Adrenal gland (tissue), 12 donors: ENCODE results near the gene ITGB3. TPM values are rescaled to one million over a fixed set of nuclear protein-coding genes. Genes with fewer than 3 reads are reported as not detected.

Source experiments
- DNase-seq, 7 donors: peaks; one replicate each; pipeline ENCODE4 v3.0.0-alpha.2; 2019 to 2020
- H3K27ac ChIP-seq, 5 donors: fragments of 200-600 bp; sonication (generic) in 4 of 5; 1 replicate in 3 of 5; 2 replicates in 2 of 5; pipeline versions ENCODE4 v1.5.1 to v1.8.0; 2016 to 2020; ENCODE audit warnings: mild to moderate bottlenecking in 1 of 5
- H3K27me3 ChIP-seq: fragments of 200-600 bp; 2 replicates; pipeline ENCODE4 v1.8.0; 2021
- H3K36me3 ChIP-seq, 2 donors: fragments of 200-600 bp; replicated peaks in 1 of 2; 1 replicate in 1 of 2; 2 replicates in 1 of 2; pipeline versions ENCODE4 v1.5.1 to v1.8.0; 2018 to 2022
- H3K4me1 ChIP-seq, 2 donors: fragments of 200-600 bp; replicated peaks in 1 of 2; 1 replicate in 1 of 2; 2 replicates in 1 of 2; pipeline versions ENCODE4 v1.5.1 to v1.8.0; 2018 to 2021
- H3K4me3 ChIP-seq, 4 donors: fragments of 200-600 bp; sonication (generic) in 3 of 4; one replicate each; pipeline ENCODE4 v1.5.1; 2016 to 2018
- H3K9me3 ChIP-seq, 3 donors: fragments of 200-600 bp; sonication (generic) in 1 of 3; replicated peaks in 1 of 3; 1 replicate in 2 of 3; 2 replicates in 1 of 3; pipeline versions ENCODE4 v1.5.1 to v1.8.0; 2016 to 2021
- CTCF ChIP-seq, 6 experiments: fragments of 450-650 bp in 4 of 6; fragments of 200-600 bp in 2 of 6; sonication (generic) in 1 of 6; IDR thresholded peaks; 1 replicate in 5 of 6; 2 replicates in 1 of 6; pipeline versions ENCODE4 v1.5.1 to v1.8.0; 2016 to 2021; ENCODE audit warnings: antibody characterized with exemption in 6 of 6, mild to moderate bottlenecking in 2 of 6, moderate library complexity in 1 of 6
- POLR2A ChIP-seq, 2 donors: fragments of 450-650 bp; IDR thresholded peaks; one replicate each; pipeline ENCODE4 v1.6.1; 2017; ENCODE audit warnings: antibody characterized with exemption in 2 of 2, mild to moderate bottlenecking in 2 of 2, moderate library complexity in 1 of 2
- WGBS, 4 donors: extraction: QIAGEN DNeasy Blood & Tissue Kit in 2 of 4; methylation state at CpG; one replicate each; pipeline versions ENCODE4 v1.1.5 to v1.1.7; 2013 to 2017; 5-methylcytosine and 5-hydroxymethylcytosine counted together
- intact Hi-C, 2 donors: fragments of 100-400 bp; cut with DNase I; formaldehyde crosslinking; loops; one replicate each; pipeline versions ENCODE4 v1.14.1 to v1.15.0; 2022 to 2023
- polyA plus RNA-seq, 3 donors: library from polyadenylated mRNA; stranded (reverse); fragments of 200-250 nt in 2 of 3; fragments of 350-450 nt in 1 of 3; fragmentation: Illumina TruSeq in 1 of 3; extraction: RNeasy Lipid Tissue Mini Kit (QIAGEN cat#74804) in 1 of 3; gene quantifications; one replicate each; pipeline ENCODE4 v1.2.3, GENCODE V29; 2013 to 2014
- total RNA-seq, 9 donors: library from RNA; depleted of rRNA in 4 of 9; stranded (reverse); fragments of >200 nt in 4 of 9; fragments of 120-200 nt in 1 of 9; fragmentation: NEBNext Ultra II Directional in 1 of 9; extraction: Animal tissue kit (Norgen Biotek cat#: 25700) in 1 of 9; gene quantifications; one replicate each; pipeline versions ENCODE4 v1.1.0 to v1.2.4, GENCODE V29; 2013 to 2023
- donor health status: healthy with polysubstance abuse.
- donor health status: Bipolar disorder and iron deficiency.
- donor health status: DM: yes; HTN: yes; CAD: no.
- donor health status: DM: no; HTN: no; CAD: no.
- donor health status: DM: no; HTN: no; CAD: no.
- donor health status: DM: yes; HTN: yes; CAD: no.

The ITGB3 gene
- total and polyA plus RNA-seq, 12 donors: 0.12 to 3.7 (median 1.5) TPM

GRCh38 chr17:47237841-47238240 is 15.8 kb upstream of the ITGB3 start:
- Histone ChIP-seq H3K4me3 (no peak overlapping the region), H3K36me3 (no peaks in the 10 kb centered on the region), H3K4me1 (peaks cover 8 to 19% of the 10 kb centered on the region in 2 donors), H3K9me3 (no peaks in the 10 kb centered on the region), H3K27ac (no peak overlapping the region), H3K27me3 (no peaks in the 10 kb centered on the region)
- TF ChIP-seq CTCF (IDR thresholded peaks at IDR 0.05) (no peak), POLR2A (IDR thresholded peaks at IDR 0.05) (no peak)
- DNase-seq: no peak
- 95 to 100% (median 97%) methylated on average over 1 to 7 of the region's 7 CpGs for WGBS, 4 donors
- intact Hi-C loops: loop anchor here in 1 of 2 donors (10.0 kb wide), 1 partner anchor 63 kb away; no protein-coding TSS in a partner anchor

- Histone ChIP-seq H3K9me3 (no peaks in the 10 kb centered on the region), H3K27me3 (no peaks in the 10 kb centered on the region), H3K4me1 (peaks cover 8 to 19% of the 10 kb centered on the region in 2 donors), H3K4me3 (no peak overlapping the region), H3K27ac (no peak overlapping the region), H3K36me3 (no peaks in the 10 kb centered on the region)
- TF ChIP-seq POLR2A (IDR thresholded peaks at IDR 0.05): no peak
- TF ChIP-seq CTCF (IDR thresholded peaks at IDR 0.05): no peak
- DNase-seq: no peak
- WGBS, 4 donors: 89 to 98% (median 92%) methylated on average over 5 to 29 of the region's 29 CpGs
- intact Hi-C loops: loop anchor here in 1 of 2 donors (10.0 kb wide), 1 partner anchor 64 kb away; no protein-coding TSS in a partner anchor
Measured at GRCh38 chr17:47238321-47239010, 15.2 kb upstream of the ITGB3 start.

- Histone ChIP-seq H3K4me1 (peaks cover 8 to 19% of the 10 kb centered on the region in 2 donors), H3K27ac (peak overlapping the region; percentile 52 to 94 (median 70)), H3K9me3 (no peaks in the 10 kb centered on the region), H3K36me3 (no peaks in the 10 kb centered on the region), H3K4me3 (no peak overlapping the region), H3K27me3 (no peaks in the 10 kb centered on the region)
- 82 to 90% (median 84%) methylated on average over 7 of the region's 7 CpGs for WGBS, 4 donors
- intact Hi-C loops: loop anchor here in 1 of 2 donors (10.0 kb wide), 1 partner anchor 65 kb away; no protein-coding TSS in a partner anchor
- TF ChIP-seq POLR2A (IDR thresholded peaks at IDR 0.05) (no peak), CTCF (IDR thresholded peaks at IDR 0.05) (no peak)
- DNase-seq: no peak
Measured at GRCh38 chr17:47239619-47239966, 14.0 kb upstream of the ITGB3 start.

GRCh38 chr17:47239967-47240651 is 13.5 kb upstream of the ITGB3 start:
- WGBS, 4 donors: 0 to 18% (median 7%) methylated on average over 3 of the region's 3 CpGs
- peak; percentile 88 to 97 (median 96) for DNase-seq
- Histone ChIP-seq H3K4me3 (no peak overlapping the region), H3K4me1 (peaks cover 8 to 19% of the 10 kb centered on the region in 2 donors), H3K27ac (peak overlapping the region; percentile 52 to 94 (median 70)), H3K9me3 (no peaks in the 10 kb centered on the region), H3K27me3 (no peaks in the 10 kb centered on the region), H3K36me3 (no peaks in the 10 kb centered on the region)
- TF ChIP-seq CTCF (IDR thresholded peaks at IDR 0.05) (no peak), POLR2A (IDR thresholded peaks at IDR 0.05) (no peak)
- intact Hi-C loops: loop anchor here in 1 of 2 donors (10.0 kb wide), 1 partner anchor 65 kb away; no protein-coding TSS in a partner anchor
